ENCODE results near the gene MRPL12.
"Not testable (repeated sequence)": the region's sequence is repeated elsewhere in the genome, so short reads cannot be mapped to it uniquely, and the experiment has no call there.

Gene MRPL12

GRCh38 chr17:81702934-81703746 is at the start of gene MRPL12:
Gene MRPL12, plus strand, starts transcription at chr17:81703367. Its CDS starts 135 bp downstream, at chr17:81703502.
- peak; percentile 78 for DNase-seq

DNA sequence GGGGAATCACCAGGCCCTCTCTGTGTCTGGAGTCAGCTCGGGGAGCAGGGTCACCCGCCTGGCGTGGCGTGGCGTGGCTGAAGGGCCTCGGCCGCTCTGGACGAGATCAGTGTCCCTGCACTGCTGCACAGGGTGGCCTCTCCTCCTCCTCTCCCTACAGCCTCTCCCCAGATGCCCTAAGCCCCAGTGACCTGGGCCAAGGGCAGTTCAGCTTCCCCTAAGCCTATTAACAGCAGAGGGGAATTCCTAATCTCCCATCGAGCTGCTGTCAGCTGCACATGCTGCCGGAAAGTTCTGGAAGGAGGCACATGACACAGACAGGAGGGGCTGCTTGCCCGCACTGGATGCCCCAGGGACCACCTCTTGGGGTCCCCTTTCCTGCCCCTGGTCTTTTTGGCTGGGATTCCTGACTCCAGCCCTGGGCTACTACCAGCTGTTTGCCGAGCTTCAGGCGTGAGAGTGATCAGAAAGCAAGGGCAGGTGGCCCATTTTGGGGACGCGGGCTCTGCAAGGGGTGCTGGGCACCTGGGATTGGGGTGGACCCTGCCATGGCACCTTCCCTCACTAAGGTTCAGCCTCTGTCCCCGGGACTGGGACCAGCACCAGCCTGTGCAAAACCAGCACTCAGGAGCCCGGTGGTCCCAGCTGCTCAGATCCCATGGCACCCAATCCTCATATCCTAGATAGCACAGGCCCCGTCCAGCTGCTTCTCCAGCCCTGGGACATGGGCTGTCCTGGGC is 47.6 kb upstream of the MRPL12 start:
- DNase-seq, result no peak

DNA sequence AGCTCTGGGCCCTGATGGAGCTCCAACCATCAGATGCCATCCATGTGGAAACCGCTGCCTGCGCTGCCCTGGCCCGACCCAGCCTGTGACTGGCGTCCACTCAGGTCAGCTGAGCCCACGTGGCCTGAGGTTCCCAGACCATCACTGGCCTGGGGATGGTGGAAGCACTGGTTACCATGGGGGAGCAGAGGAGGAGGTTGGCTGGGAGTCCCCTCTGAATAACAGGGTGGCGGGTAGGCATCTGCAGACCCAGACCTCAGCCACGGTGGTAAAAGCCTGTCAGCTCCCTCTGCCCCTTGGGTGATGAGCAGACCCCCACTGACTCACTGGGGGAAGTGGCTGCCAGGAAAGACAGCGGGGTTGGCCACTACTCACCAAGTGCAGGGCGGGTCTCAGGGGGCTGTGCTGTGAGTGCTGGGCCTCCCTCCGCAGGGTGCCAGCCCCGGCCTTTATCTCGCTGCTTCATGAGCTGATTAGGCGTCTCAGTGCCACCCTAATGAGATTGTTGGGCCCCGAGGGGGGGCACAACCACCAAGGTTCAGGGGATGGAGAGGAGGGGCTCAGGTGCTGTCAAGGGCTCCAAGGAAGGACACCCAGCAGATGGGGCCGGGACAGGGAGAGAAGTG is 46.9 kb upstream of the MRPL12 start, which contains the start of gene PDE6G:
TSS of gene PDE6G (minus strand) at position 425 of the 626 bp plus-strand sequence. CDS start 3,237 bp downstream, outside the sequence.
- no peak for DNase-seq

DNA sequence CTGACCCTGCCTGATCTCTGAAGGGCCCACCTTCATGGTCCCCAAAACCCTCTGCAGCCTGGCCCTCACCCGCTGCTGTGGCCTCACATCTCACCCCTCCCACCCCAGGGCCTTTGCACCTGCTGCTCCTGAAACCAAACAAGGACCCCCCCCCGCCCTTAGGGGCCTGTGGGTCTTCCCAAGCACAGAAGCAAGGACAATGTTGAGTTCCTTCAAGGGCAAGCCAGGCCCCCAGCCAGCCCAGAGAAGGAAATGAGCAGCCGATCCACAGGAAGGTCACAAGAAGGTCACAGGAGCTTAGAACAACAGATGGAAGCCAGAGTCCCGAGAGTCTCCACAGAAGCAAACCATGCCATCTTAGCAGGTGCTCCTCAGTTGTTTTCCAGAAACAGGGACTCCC is 46.3 kb upstream of the MRPL12 start:
- no peak for DNase-seq

DNA sequence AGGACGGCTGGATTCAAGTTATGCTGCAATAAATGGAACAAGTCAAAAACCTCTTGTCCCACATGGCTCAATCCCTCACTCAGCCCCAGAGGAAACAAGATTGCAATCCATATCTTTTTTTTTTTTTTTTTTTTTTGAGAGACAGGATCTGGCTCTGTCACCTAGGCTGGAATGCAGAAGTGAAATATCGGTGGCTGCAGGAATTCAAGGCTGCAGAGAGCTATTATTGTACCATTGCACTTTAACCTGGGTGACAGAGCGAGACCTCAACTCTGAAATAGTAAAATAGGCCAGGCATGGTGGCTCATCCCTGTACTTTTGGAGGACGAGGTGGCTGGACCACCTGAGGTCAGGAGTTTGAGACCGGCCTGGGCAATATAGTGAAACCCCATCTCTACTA is 44.1 kb upstream of the MRPL12 start:
- no peak for DNase-seq

GRCh38 chr17:81660441-81660840 is 42.7 kb upstream of the MRPL12 start:
- no peak for DNase-seq

- no peak for DNase-seq
Measured at GRCh38 chr17:81662002-81662401, 41.2 kb upstream of the MRPL12 start.

DNA sequence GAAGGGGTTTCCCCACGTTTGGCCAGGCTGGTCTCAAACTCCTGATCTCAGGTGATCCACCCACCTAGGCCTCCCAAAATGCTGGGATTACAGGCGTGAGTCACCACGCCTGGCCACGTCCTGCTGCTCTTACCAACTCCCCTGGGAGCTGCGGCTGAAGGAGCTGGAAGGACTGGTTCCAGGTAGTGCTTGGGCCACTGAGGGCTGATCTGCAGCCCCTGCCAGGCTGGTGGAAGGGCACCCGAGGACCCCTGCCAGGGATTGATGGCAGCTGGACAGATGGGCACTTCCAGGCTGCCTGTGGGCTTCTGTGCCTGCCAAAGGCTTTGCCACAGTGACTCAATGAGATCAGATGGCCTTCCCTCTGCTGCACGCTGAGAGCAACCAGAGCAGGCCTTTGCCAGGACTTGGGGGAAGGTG is 39.1 kb upstream of the MRPL12 start:
- DNase-seq, result no peak

DNA sequence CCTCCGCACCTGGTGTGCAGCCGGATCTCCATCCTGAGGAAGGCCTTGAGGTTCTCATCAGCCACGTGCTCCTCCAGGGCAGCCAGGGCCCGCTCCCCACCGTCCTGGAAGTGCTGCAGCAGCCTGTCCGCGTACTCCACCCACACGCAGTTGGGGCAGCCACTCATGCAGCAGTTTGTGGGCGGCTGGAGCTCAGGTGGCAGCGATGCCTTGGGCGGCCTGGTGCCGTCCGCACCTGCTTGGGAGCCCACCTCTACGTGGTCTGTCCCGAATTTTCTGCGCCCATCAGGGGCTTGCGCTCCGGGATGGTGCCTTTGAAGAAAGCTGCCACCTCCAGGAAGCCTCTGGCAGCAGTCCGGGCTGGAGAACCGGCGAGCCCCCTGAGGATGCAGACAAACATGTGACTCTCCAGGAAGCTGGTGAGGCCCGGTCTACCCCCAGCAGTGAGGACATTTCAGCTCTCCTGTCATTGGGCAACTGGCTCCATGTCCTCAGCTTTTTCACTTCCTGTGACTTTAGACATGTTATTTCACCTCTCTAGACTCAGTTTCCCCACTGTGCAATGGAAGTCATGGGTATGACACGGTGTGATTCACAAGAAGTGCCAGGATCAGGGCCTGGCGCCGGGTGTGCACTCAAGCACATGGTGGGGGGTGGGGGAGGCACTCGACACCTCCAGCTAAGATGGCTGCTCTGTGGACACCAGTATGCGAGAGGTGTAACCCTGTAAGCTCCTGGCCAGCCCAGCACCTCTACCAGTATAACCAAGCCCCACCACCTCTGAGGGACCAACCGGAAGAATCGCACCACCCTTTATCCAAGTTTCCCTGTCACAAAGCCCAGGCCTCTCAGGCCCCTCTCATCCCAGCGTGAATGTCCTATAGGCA is 37.7 kb upstream of the MRPL12 start:
- peak; percentile 44 for DNase-seq

DNA sequence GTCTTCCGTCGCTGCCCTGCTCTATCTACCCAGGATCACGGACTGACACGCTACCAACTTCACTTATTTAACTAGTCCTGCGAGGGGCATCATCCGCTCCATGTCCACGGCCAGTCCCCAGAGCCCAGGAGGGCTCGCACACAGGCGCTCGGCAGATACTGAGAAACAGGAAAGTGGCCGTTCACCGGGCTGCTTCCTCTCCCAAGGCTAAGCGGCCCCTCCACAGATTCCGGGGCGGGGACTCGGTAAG is 37.1 kb upstream of the MRPL12 start:
- no peak for DNase-seq

GRCh38 chr17:81666342-81667191 is 36.6 kb upstream of the MRPL12 start, which contains the start of the genes CCDC137 and OXLD1:
Gene CCDC137, plus strand, starts transcription at chr17:81666737. Its CDS starts 30 bp downstream, at chr17:81666767.
Gene OXLD1, minus strand, starts transcription at chr17:81666605. Its CDS starts 28 bp downstream, at chr17:81666577.
- DNase-seq, result peak; percentile 90

DNA sequence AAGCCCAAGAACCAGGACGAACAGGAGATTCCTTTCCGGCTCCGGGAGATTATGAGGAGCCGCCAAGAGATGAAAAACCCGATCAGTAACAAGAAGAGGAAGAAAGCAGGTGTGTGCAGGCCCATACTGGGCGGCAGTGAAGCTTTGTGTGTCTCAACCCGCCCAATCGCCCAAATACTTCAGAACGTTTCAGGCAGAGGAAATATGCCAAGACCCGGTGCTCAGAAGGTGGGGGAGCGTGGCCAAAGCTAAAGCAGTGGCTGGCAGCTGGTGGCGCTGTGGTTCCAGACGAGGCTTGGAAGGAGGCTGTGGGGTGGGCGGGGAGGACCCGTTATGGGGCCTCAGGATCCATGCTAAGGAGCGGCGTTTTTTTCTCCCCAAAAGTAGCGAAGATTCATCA is 35.4 kb upstream of the MRPL12 start:
- no peak for DNase-seq

DNA sequence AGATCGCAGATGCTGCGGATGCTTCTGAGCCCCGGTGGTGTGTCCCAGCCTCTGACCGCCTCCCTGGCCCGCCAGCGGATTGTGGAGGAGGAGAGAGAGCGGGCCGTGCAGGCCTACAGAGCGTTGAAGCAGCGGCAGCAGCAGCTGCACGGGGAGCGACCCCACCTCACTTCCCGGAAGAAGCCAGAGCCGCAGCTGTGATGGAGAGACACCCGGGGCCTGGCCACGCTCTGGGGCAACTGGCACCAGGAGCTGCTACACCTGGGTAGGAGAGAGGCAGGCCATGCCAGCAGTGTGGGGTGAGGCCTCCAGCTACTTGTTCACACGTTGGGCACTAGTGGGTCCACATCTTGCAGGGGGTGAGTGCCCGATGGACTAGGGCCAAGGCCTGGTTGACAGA is 30.7 kb upstream of the MRPL12 start:
- no peak for DNase-seq

DNA sequence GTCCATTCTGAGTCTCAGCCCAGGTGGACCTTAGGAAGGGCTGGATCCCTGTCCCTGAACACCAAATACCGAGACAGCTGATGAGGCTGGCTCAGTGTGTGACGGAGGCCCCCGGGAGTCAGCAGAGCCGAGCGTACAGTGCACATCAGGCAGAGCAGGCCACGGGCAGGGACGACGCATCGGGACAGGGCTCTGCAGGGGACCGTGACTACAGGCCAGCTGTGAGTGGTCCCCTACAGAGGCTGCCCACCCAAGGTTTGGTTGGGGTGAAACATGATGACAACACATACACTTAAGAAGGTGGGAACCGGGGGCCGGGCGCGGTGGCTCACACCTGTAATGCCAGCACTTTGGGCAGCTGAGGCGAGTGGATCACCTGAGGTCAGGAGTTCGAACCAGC is 30.2 kb upstream of the MRPL12 start:
- no peak for DNase-seq

DNA sequence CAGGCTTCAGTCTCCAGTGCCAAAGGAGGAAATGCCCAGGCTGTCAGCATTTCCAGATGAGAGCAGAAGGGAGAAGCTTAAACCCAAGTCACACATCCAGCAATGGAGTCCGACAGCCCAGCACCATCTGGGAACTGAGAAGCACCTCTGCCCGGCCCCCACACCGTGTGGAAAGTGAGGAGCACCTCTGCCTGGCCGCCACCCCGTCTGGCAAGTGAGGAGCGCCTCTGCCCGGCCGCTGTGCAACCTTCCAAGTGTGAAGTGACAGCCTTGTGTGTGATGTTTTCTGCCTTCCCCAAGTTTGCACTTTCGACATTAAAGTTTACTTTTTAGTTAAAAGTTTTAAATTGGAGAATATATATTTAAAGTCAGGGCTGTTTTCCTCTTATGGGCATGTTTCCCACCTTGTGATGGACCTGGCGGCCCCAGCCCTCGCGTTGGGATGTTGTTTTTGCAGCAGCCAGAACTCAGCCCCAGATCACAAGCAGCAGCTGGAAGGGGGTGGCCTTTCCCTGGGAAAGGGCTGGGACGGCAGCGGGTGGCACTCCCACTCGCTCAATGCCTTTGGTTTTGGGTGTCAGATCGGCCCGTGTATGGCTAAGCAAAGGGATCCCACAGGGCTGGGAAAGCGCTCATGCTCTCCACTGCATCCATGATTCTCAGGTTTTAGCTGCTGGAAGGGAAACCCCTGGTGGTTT is 29.5 kb upstream of the MRPL12 start:
- DNase-seq, result no peak

- not testable (repeated sequence) for DNase-seq
Measured at GRCh38 chr17:81675515-81676221, 27.5 kb upstream of the MRPL12 start.

DNA sequence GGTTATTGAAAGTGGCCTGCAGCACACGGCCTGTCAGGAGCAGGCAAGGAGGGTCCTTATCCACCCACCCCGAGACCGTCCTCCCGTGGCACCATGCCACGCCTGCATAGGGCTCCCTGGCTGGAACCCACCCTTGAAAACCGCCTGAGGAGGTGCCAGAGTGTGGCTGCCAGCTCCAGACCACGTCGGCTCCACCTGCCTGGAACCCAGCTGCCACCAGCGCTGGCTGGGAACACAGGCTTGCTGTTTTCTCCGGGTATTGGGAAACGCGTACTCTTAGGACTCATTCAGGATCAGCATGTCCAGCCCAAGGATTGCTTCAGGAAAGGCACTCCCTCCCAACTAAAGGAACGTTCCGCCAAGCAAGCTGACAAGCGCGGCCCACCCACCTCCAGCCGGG is 26.3 kb upstream of the MRPL12 start:
- DNase-seq, result no peak

- no peak for DNase-seq
Measured at GRCh38 chr17:81680150-81680549, 23.0 kb upstream of the MRPL12 start.

GRCh38 chr17:81681672-81682071 is 21.5 kb upstream of the MRPL12 start:
- no peak for DNase-seq

GRCh38 chr17:81682565-81683207 is 20.5 kb upstream of the MRPL12 start:
- DNase-seq, result no peak
